HCT116 (cell line): ENCODE data around the gene TMEM150C. TPM values are rescaled to one million over a fixed set of nuclear protein-coding genes. Genes with fewer than 3 reads are reported as not detected.

Experiments
- ATAC-seq: fragments of 200-7000 bp; cut with Tn5 transposase; 2 replicates; pipeline ENCODE4 v1.9.1; 2020; ENCODE audit warnings: mild to moderate bottlenecking, moderate library complexity
- BruUV-seq: library from RNA; stranded (reverse); fragments of 400-500 nt; replicated peaks from 2 replicates; lab custom pipeline; 2021; lab: Mats Ljungman, UMichigan
- CTCF ChIA-PET: fragments of 300-600 bp; sonication (Branson Sonifier 250); formaldehyde crosslinking; loops from one replicate; lab custom pipeline; 2021; ENCODE audit warnings: antibody characterized with exemption; lab: Charles Lee
- POLR2A ChIA-PET: fragments of 300-600, 350-600 bp; sonication (Branson Sonifier 250); formaldehyde crosslinking; loops from one replicate; lab custom pipeline; 2021; ENCODE audit warnings: antibody characterized with exemption; lab: Charles Lee
- RAD21 ChIA-PET, 2 experiments: fragments of 300-600 bp; sonication (Branson Sonifier 250); formaldehyde crosslinking; loops; one replicate each; lab custom pipeline; 2023; ENCODE audit warnings: low total read pairs in 2 of 2; ENCODE audit not compliant: uncharacterized antibody in 2 of 2, unreplicated experiment in 2 of 2, low non-redundant PET in 1 of 2; lab: Charles Lee
- DNase-seq: peaks from one replicate; pipeline ENCODE4 v3.0.0-alpha.2; 2010; ENCODE audit warnings: low read depth, low spot score
- H2AFZ ChIP-seq: fragments of 200-600 bp; shearing (Covaris generic), sonication (generic); 2 replicates; pipeline ENCODE4 v1.6.1; 2017; ENCODE audit warnings: low read depth, mixed run types, mixed read lengths, antibody characterized with exemption, low read length; ENCODE audit not compliant: poor library complexity, severe bottlenecking
- H3K27ac ChIP-seq: 2 replicates; pipeline ENCODE4 v1.5.1; 2012; ENCODE audit warnings: low read depth, low read length
- H3K27me3 ChIP-seq: fragments of 200-600 bp; sonication (generic); 2 replicates; pipeline ENCODE4 v1.6.1; 2016; ENCODE audit warnings: mixed run types, low read length, mixed read lengths; ENCODE audit not compliant: insufficient read depth
- H3K36me3 ChIP-seq, 2 experiments: fragments of 200-500 bp in 1 of 2; fragments of 200-600 bp in 1 of 2; sonication (Bioruptor generic) in 1 of 2; sonication (generic) in 1 of 2; 2 replicates each; pipeline versions ENCODE4 v1.5.1 to v1.6.1; 2014 to 2016; ENCODE audit warnings: low read length in 2 of 2, inconsistent platforms in 1 of 2, mixed read lengths in 1 of 2, mixed run types in 1 of 2; ENCODE audit not compliant: insufficient read depth in 2 of 2, control insufficient read depth in 1 of 2
- H3K4me1 ChIP-seq, 2 experiments: fragments of 200-600 bp in 1 of 2; sonication (generic) in 1 of 2; 2 replicates each; pipeline versions ENCODE4 v1.5.1 to v1.6.1; 2012 to 2017; ENCODE audit warnings: low read length in 2 of 2, inconsistent platforms in 1 of 2, mild to moderate bottlenecking in 1 of 2, mixed read lengths in 1 of 2, mixed run types in 1 of 2, moderate library complexity in 1 of 2; ENCODE audit not compliant: insufficient read depth in 2 of 2, control insufficient read depth in 1 of 2
- H3K4me2 ChIP-seq: fragments of 200-600 bp; sonication (generic); 2 replicates; pipeline ENCODE4 v1.6.1; 2017; ENCODE audit warnings: mixed run types, low read length, mixed read lengths
- H3K4me3 ChIP-seq, 2 experiments: fragments of 200-600 bp in 1 of 2; sonication (generic) in 1 of 2; replicated peaks in 1 of 2; 2 replicates each; pipeline ENCODE4 v1.5.1; 2011 to 2016; ENCODE audit warnings: low read length in 2 of 2, control low read depth in 1 of 2, low read depth in 1 of 2, mild to moderate bottlenecking in 1 of 2, mixed read lengths in 1 of 2, mixed run types in 1 of 2
- H3K79me2 ChIP-seq: fragments of 200-600 bp; sonication (generic); 2 replicates; pipeline ENCODE4 v1.6.1; 2017; ENCODE audit warnings: mild to moderate bottlenecking, mixed run types, low read length, moderate library complexity, mixed read lengths; ENCODE audit not compliant: insufficient read depth
- H3K9ac ChIP-seq: fragments of 200-600 bp; sonication (generic); 2 replicates; pipeline ENCODE4 v1.6.1; 2016; ENCODE audit warnings: low read length, mixed read lengths
- H3K9me2 ChIP-seq: fragments of 200-600 bp; sonication (generic), shearing (Covaris generic); 2 replicates; pipeline ENCODE4 v1.6.1; 2017; ENCODE audit warnings: mixed run types, mild to moderate bottlenecking, moderate library complexity; ENCODE audit not compliant: insufficient read depth
- H3K9me3 ChIP-seq, 2 experiments: fragments of 200-500 bp in 1 of 2; fragments of 200-600 bp in 1 of 2; sonication (Bioruptor generic) in 1 of 2; sonication (generic) in 1 of 2; 2 replicates each; pipeline ENCODE4 v1.6.1; 2014 to 2017; ENCODE audit warnings: low read length in 2 of 2, mixed read lengths in 2 of 2, inconsistent platforms in 1 of 2, low read depth in 1 of 2, mild to moderate bottlenecking in 1 of 2, mixed run types in 1 of 2, moderate library complexity in 1 of 2; ENCODE audit not compliant: control insufficient read depth in 1 of 2, insufficient read depth in 1 of 2
- H4K20me1 ChIP-seq: fragments of 200-600 bp; sonication (generic), shearing (Covaris generic); 2 replicates; pipeline ENCODE4 v1.6.1; 2017; ENCODE audit warnings: mixed run types, mild to moderate bottlenecking, moderate library complexity; ENCODE audit not compliant: insufficient read depth
- ATF3 ChIP-seq: IDR thresholded peaks from 2 replicates; pipeline ENCODE4 v1.6.1; 2012
- CBX3 ChIP-seq: IDR thresholded peaks from 2 replicates; pipeline ENCODE4 v1.6.1; 2012; ENCODE audit warnings: low read depth
- CEBPB ChIP-seq: IDR thresholded peaks from 2 replicates; pipeline ENCODE4 v1.6.1; 2012; ENCODE audit warnings: low read depth
- CTCF ChIP-seq, 3 experiments: fragments of 200-600 bp in 1 of 3; sonication (generic) in 1 of 3; IDR thresholded peaks in 2 of 3; conservative IDR thresholded peaks in 1 of 3; 2 replicates each; pipeline ENCODE4 v1.5.1; 2012 to 2017; ENCODE audit warnings: low read depth in 2 of 3, low read length in 2 of 3, antibody characterized with exemption in 1 of 3, borderline replicate concordance in 1 of 3, control low read depth in 1 of 3, mild to moderate bottlenecking in 1 of 3, mixed read lengths in 1 of 3, mixed run types in 1 of 3, moderate library complexity in 1 of 3; ENCODE audit not compliant: insufficient read depth in 1 of 3
- EZH2 ChIP-seq: fragments of 200-600 bp; sonication (generic); IDR thresholded peaks from 2 replicates; pipeline ENCODE4 v1.6.1; 2017; ENCODE audit warnings: antibody characterized with exemption, mixed run types
- EZH2phosphoT487 ChIP-seq: fragments of 200-600 bp; IDR thresholded peaks from 2 replicates; pipeline ENCODE4 v1.6.1; 2018; ENCODE audit warnings: antibody characterized with exemption, borderline replicate concordance
- JUND ChIP-seq: IDR thresholded peaks from 2 replicates; pipeline ENCODE4 v1.6.1; 2012
- MAX ChIP-seq: IDR thresholded peaks from 2 replicates; pipeline ENCODE4 v1.6.1; 2012
- POLR2A ChIP-seq: IDR thresholded peaks from 2 replicates; pipeline ENCODE4 v1.7.0; 2011; ENCODE audit warnings: borderline replicate concordance; ENCODE audit not compliant: insufficient read depth, insufficient read length; ENCODE audit errors: extremely low read depth
- POLR2AphosphoS5 ChIP-seq: IDR thresholded peaks from 2 replicates; pipeline ENCODE4 v1.6.1; 2011; ENCODE audit warnings: mild to moderate bottlenecking, low read depth, low read length, moderate library complexity
- RAD21 ChIP-seq: IDR thresholded peaks from 2 replicates; pipeline ENCODE4 v1.6.1; 2012; ENCODE audit warnings: low read depth, mild to moderate bottlenecking
- SIN3A ChIP-seq: IDR thresholded peaks from 2 replicates; pipeline ENCODE4 v1.6.1; 2012; ENCODE audit warnings: low read depth
- SP1 ChIP-seq: IDR thresholded peaks from 2 replicates; pipeline ENCODE4 v1.6.1; 2012; ENCODE audit warnings: low read depth
- SRF ChIP-seq: IDR thresholded peaks from 2 replicates; pipeline ENCODE4 v1.6.1; 2012; ENCODE audit warnings: low read depth
- YY1 ChIP-seq: IDR thresholded peaks from 2 replicates; pipeline ENCODE4 v1.6.1; 2011; ENCODE audit warnings: low read length, low read depth, moderate library complexity, mild to moderate bottlenecking; ENCODE audit not compliant: insufficient replicate concordance; ENCODE audit errors: extremely low read depth
- ZFX ChIP-seq: fragments of 450-650 bp; IDR thresholded peaks from 2 replicates; pipeline ENCODE4 v1.6.1; 2017
- intact Hi-C: fragments of 100-400 bp; cut with micrococcal nuclease; formaldehyde crosslinking; loops from 2 replicates; pipeline ENCODE4 v1.10.0; 2022
- total RNA-seq: library from RNA; stranded (reverse); gene quantifications from one replicate; pipeline ENCODE4 v1.2.1, GENCODE V29; 2021; ENCODE audit not compliant: unreplicated experiment
- TF ChIP-seq, protein P1 (sequence below): IDR thresholded peaks from 2 replicates; pipeline ENCODE4 v1.6.1; 2012; ENCODE audit warnings: low read depth
- TF ChIP-seq, protein P2 (sequence below): IDR thresholded peaks from 2 replicates; pipeline ENCODE4 v1.6.1; 2011; ENCODE audit warnings: mild to moderate bottlenecking, low read length, moderate library complexity; ENCODE audit not compliant: insufficient replicate concordance; ENCODE audit errors: extremely low read depth

TMEM150C gene
- total RNA-seq, 1 experiment from 2014 or later = 1.2 TPM

DNA sequence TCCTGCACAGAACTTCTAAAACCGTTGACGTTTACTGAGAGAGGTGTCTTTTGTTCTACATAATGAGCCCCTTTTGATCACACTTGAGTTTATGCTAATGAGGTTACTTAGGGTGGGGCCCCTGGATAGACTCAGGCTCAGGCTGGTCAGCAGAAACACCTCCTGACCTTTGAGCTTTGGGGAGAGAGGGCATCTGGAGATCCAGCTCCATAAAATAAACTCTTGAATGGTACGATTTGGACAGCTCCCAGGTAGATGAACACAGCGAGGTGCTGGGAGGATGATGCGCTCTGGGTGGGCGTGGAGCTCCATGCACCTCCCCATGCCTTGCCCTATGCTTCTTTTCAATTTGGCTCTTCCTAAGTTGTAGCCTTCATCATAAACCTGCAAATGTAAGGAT is 79.4 kb downstream of the TMEM150C start:
- no peaks in the 10 kb centered on the region for H3K79me2 ChIP-seq
- no peak overlapping the region for H3K4me2 ChIP-seq
- H3K9me3 ChIP-seq = no peaks in the 10 kb centered on the region
- no peaks in the 10 kb centered on the region for H3K9me2 ChIP-seq
- no peaks in the 10 kb centered on the region for H3K36me3 ChIP-seq
- H2AFZ ChIP-seq = no peak overlapping the region
- ChIA-PET CTCF (no interaction called here), RAD21 (no interaction called here), POLR2A (no interaction called here)
- DNase-seq (no peak), ATAC-seq (no peak)
- TF ChIP-seq, protein P1, sequence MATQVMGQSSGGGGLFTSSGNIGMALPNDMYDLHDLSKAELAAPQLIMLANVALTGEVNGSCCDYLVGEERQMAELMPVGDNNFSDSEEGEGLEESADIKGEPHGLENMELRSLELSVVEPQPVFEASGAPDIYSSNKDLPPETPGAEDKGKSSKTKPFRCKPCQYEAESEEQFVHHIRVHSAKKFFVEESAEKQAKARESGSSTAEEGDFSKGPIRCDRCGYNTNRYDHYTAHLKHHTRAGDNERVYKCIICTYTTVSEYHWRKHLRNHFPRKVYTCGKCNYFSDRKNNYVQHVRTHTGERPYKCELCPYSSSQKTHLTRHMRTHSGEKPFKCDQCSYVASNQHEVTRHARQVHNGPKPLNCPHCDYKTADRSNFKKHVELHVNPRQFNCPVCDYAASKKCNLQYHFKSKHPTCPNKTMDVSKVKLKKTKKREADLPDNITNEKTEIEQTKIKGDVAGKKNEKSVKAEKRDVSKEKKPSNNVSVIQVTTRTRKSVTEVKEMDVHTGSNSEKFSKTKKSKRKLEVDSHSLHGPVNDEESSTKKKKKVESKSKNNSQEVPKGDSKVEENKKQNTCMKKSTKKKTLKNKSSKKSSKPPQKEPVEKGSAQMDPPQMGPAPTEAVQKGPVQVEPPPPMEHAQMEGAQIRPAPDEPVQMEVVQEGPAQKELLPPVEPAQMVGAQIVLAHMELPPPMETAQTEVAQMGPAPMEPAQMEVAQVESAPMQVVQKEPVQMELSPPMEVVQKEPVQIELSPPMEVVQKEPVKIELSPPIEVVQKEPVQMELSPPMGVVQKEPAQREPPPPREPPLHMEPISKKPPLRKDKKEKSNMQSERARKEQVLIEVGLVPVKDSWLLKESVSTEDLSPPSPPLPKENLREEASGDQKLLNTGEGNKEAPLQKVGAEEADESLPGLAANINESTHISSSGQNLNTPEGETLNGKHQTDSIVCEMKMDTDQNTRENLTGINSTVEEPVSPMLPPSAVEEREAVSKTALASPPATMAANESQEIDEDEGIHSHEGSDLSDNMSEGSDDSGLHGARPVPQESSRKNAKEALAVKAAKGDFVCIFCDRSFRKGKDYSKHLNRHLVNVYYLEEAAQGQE = no peak
- TF ChIP-seq, protein P2, sequence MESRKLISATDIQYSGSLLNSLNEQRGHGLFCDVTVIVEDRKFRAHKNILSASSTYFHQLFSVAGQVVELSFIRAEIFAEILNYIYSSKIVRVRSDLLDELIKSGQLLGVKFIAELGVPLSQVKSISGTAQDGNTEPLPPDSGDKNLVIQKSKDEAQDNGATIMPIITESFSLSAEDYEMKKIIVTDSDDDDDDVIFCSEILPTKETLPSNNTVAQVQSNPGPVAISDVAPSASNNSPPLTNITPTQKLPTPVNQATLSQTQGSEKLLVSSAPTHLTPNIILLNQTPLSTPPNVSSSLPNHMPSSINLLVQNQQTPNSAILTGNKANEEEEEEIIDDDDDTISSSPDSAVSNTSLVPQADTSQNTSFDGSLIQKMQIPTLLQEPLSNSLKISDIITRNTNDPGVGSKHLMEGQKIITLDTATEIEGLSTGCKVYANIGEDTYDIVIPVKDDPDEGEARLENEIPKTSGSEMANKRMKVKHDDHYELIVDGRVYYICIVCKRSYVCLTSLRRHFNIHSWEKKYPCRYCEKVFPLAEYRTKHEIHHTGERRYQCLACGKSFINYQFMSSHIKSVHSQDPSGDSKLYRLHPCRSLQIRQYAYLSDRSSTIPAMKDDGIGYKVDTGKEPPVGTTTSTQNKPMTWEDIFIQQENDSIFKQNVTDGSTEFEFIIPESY = no peak
- no peak for TF ChIP-seq SIN3A
- TF ChIP-seq POLR2AphosphoS5 = no peak
- TF ChIP-seq RAD21 = no peak
- TF ChIP-seq JUND = no peak
- TF ChIP-seq SRF = no peak
- no peak for TF ChIP-seq ATF3
- no peak for TF ChIP-seq YY1
- no peak for TF ChIP-seq CBX3
- no peak for TF ChIP-seq POLR2A
- no peak for TF ChIP-seq EZH2phosphoT487
- TF ChIP-seq SP1 = no peak
- TF ChIP-seq CTCF (IDR thresholded peaks at IDR 0.05 in 2 of 3, conservative IDR thresholded peaks at IDR 0.05 in 1 of 3; ENCODE audit: borderline replicate concordance in 1 of 3, insufficient read depth in 1 of 3, low read depth in 2 of 3, low read length in 2 of 3) = no peak
- no peak for TF ChIP-seq EZH2
- no peak for TF ChIP-seq ZFX
- no peak for TF ChIP-seq CEBPB
- TF ChIP-seq MAX = no peak
- no peaks in the 10 kb centered on the region for H3K27me3 ChIP-seq
- H3K4me1 ChIP-seq = no peaks in the 10 kb centered on the region
- no peaks in the 10 kb centered on the region for H4K20me1 ChIP-seq
- BruUV-seq = no TSS peak
- no peak overlapping the region for H3K9ac ChIP-seq
- H3K4me3 ChIP-seq = no peak overlapping the region
- no peak overlapping the region for H3K27ac ChIP-seq
- intact Hi-C loops = no loop called here
